GM13977 (cell line): ENCODE results near the gene PDCD11.

Experiments
- DNase-seq: peaks from one replicate; pipeline ENCODE4 v3.0.0; 2012; ENCODE audit warnings: low spot score
- CTCF ChIP-seq: IDR thresholded peaks from 2 replicates; pipeline ENCODE4 v1.5.1; 2012; ENCODE audit warnings: mild to moderate bottlenecking, control low read depth; ENCODE audit not compliant: insufficient read depth; ENCODE audit errors: extremely low read depth, missing control alignments
- in situ Hi-C: fragments of 300-500 bp; cut with MboI; formaldehyde crosslinking; loops from one replicate; pipeline ENCODE4 v1.12.0; 2022; ENCODE audit warnings: low sequenced_read_pairs, low pct_unique_long_range_greater_than_20kb, mixed read lengths, inconsistent platforms; ENCODE audit not compliant: unreplicated experiment

PDCD11 gene

DNA sequence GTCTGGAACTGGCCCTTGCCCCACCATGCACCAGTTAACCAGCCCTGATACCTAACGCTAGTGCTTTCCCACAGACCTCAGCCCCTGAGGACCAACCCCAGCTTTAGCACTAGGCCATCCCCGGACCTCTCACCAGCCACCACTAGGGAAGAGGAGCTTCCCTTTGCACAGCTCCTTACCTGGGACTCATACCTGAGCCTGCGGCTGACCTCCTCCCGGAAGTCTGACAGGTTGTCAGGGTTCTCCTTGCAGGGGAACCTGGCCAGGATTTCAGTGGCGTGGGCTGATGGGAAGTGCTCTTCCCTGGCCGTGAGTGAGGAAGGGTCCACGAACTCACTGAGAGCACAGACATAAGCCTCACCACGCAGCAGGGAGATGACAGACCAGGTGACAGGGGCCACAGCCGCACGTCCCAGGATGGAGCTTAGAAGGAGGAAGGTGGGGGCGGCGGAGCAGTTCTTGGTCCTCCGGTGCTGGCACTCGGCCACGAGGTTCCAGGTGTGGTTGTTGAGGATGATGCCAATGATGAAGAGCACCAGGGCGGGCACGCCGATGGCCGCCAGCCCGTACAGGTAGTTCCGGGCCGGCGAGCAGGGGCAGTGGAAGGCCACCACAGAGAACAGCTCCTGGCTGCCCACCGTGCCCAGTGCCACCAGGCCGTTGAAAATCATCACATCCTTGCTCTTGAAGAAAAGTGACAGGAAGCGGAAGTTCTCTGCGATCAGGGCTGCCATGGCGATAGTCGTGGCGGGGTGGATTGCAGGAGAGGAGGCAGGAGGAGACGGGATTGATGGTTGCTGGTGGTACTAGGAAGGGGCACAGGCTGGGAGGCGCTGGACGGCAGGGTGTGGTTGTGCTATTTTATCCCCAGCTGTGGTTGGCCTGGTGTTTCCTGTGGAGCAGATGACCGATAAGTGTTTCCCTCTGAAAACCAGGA is 53.0 kb downstream of the PDCD11 start:
- in situ Hi-C loops = no loop called here
- no peak for TF ChIP-seq CTCF
- DNase-seq = no peak

- DNase-seq = no peak
- in situ Hi-C loops = no loop called here
- no peak for TF ChIP-seq CTCF
Measured at GRCh38 chr10:103450201-103450695, 53.8 kb downstream of the PDCD11 start.

- in situ Hi-C loops = no loop called here
- no peak for TF ChIP-seq CTCF
- peak; percentile 67 for DNase-seq
Measured at GRCh38 chr10:103451091-103451813, 54.8 kb downstream of the PDCD11 start.

DNA sequence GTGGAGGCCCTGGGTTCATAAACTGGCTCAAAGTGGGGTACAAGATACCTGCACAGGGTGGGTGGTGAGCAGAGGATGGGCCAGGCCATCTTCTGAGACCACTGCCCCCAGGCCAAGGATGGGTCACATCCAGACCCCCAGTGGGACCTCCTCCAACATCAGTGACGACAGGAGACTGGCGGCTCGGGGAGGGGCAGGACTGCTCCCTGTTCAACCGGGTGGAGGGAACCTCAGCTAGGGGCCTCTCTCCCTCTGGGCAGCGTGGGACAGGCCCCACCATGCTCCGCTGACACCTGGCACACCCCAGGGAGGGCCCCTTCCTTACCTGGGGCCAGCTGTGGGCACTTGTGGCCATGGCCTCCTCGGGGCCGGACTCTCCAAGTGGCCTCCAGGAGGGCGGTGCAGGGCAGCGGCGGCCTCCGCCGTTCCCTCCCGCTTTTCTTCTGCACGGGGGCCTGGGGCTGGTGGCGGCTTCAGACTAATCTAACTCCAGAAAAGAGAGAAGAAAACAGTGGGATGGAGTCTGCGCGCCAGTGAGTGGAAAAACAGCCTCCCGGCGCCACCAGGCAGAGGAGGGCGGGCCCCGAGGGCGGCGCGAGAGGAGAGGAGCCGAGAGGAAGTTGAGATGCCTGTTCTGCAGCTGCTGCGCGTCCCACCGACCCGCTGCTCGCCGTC is 55.5 kb downstream of the PDCD11 start, which contains the start of gene CALHM2:
TSS of gene CALHM2 (minus strand) at position 540 of the 675 bp plus-strand sequence. CDS start 2,429 bp downstream, outside the sequence.
- in situ Hi-C loops = no loop called here
- peak; percentile 90 for DNase-seq
- no peak for TF ChIP-seq CTCF

DNA sequence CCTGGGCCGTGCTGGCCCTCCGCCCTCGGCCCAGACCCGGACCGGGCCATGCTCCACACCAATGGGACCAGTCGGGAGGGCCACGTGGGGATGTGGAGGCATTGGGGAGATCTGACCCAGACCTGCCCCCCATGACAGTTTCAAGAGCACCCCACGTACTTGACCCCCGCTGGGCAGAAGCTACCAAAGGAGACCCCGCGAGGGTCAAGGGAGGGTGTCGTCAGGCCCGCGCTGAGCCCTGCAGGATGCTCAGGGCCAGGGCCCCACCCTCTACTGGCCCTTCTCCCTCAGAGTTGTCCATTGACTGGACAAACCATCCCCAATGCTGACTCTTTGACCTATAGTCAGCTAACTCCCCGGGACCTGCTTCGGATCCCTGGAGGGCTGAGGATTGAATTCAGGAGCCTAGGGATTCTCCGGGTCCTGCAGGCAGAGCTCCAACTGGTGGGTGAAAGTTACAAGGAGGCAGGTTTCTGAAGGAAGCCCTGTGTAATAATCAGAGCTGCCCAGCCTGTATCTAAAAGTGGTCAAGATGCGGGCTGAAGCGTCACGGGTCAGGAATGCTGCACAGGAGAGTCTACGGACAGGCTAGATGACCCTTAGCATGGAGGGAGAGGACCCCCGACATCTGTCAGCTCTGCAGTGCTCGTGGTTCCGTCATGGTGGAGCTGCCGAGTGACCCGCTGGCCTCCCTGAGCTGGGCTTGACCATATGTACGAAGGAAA is 56.2 kb downstream of the PDCD11 start:
- in situ Hi-C loops = no loop called here
- no peak for DNase-seq
- no peak for TF ChIP-seq CTCF
